PC-9 (cell line): ENCODE data around the gene CREBBP. TPM values are rescaled to one million over a fixed set of nuclear protein-coding genes. Genes with fewer than 3 reads are reported as not detected.

Experiments
- BruUV-seq: library from RNA; stranded (reverse); fragments of 400-500 nt; replicated peaks from 2 replicates; lab custom pipeline; 2021; lab: Mats Ljungman, UMichigan
- CTCF ChIA-PET: fragments of 300-600 bp; sonication (Branson Sonifier 250); formaldehyde crosslinking; loops from one replicate; lab custom pipeline; 2022; ENCODE audit warnings: antibody characterized with exemption; lab: Charles Lee
- POLR2A ChIA-PET: fragments of 300-600 bp; sonication (Branson Sonifier 250); formaldehyde crosslinking; loops from one replicate; lab custom pipeline; 2022; ENCODE audit warnings: antibody characterized with exemption; ENCODE audit not compliant: unreplicated experiment; lab: Charles Lee
- DNase-seq, 2 experiments: peaks; one replicate each; pipeline versions ENCODE4 v3.0.0 to v3.0.0-alpha.2; 2015 to 2022; ENCODE audit warnings: mixed read lengths in 1 of 2
- H2AFZ ChIP-seq: fragments of 200-600 bp; sonication (generic); 2 replicates; pipeline ENCODE4 v1.8.1; 2017; ENCODE audit warnings: antibody characterized with exemption
- H3F3A ChIP-seq: fragments of 200-600 bp; sonication (generic); 2 replicates; pipeline ENCODE4 v1.8.1; 2017; ENCODE audit warnings: antibody characterized with exemption, mild to moderate bottlenecking, low read depth; ENCODE audit not compliant: insufficient read depth
- H3K27ac ChIP-seq: fragments of 200-600 bp; sonication (generic); 2 replicates; pipeline ENCODE4 v1.6.1; 2016; ENCODE audit warnings: mixed run types
- H3K27me3 ChIP-seq: fragments of 200-600 bp; sonication (generic); 2 replicates; pipeline ENCODE4 v1.6.1; 2016; ENCODE audit warnings: low read depth, mixed run types; ENCODE audit not compliant: insufficient read depth
- H3K36me3 ChIP-seq: fragments of 200-600 bp; sonication (generic); 2 replicates; pipeline ENCODE4 v1.6.1; 2016; ENCODE audit warnings: low read depth, mixed run types
- H3K4me1 ChIP-seq: fragments of 200-600 bp; sonication (generic); replicated peaks from 2 replicates; pipeline ENCODE4 v1.6.1; 2016; ENCODE audit warnings: mixed run types; ENCODE audit not compliant: insufficient read depth
- H3K4me2 ChIP-seq: fragments of 200-600 bp; sonication (generic); 2 replicates; pipeline ENCODE4 v1.6.1; 2017; ENCODE audit warnings: mixed run types
- H3K4me3 ChIP-seq: fragments of 200-600 bp; sonication (generic); 2 replicates; pipeline ENCODE4 v1.6.1; 2016; ENCODE audit warnings: mixed run types
- H3K79me2 ChIP-seq: fragments of 200-600 bp; sonication (generic); 2 replicates; pipeline ENCODE4 v1.6.1; 2017; ENCODE audit warnings: low read depth, mixed run types
- H3K9me2 ChIP-seq: fragments of 200-600 bp; sonication (generic); 2 replicates; pipeline ENCODE4 v1.8.1; 2017; ENCODE audit warnings: mild to moderate bottlenecking; ENCODE audit not compliant: insufficient read depth
- H3K9me3 ChIP-seq: fragments of 200-600 bp; sonication (generic); 2 replicates; pipeline ENCODE4 v1.8.1; 2016; ENCODE audit warnings: low read depth; ENCODE audit not compliant: insufficient read depth
- H4K20me1 ChIP-seq: fragments of 200-600 bp; sonication (generic); 2 replicates; pipeline ENCODE4 v1.8.1; 2017; ENCODE audit not compliant: insufficient read depth
- EZH2 ChIP-seq: fragments of 200-600 bp; sonication (generic); IDR thresholded peaks from 2 replicates; pipeline ENCODE4 v1.8.0; 2017; ENCODE audit warnings: antibody characterized with exemption, low read depth
- intact Hi-C: fragments of 100-400 bp; cut with micrococcal nuclease; formaldehyde crosslinking; loops from one replicate; pipeline ENCODE4 v1.10.0; 2022; ENCODE audit not compliant: unreplicated experiment
- total RNA-seq: library from RNA; stranded (reverse); gene quantifications from 2 replicates; pipeline ENCODE4 v1.2.3, GENCODE V29; 2021
- TF ChIP-seq, protein P1 (sequence below): fragments of 200-600 bp; sonication (generic); conservative IDR thresholded peaks from 2 replicates; pipeline ENCODE4 v1.6.1; 2017; ENCODE audit warnings: mixed run types, antibody characterized with exemption, mild to moderate bottlenecking, moderate library complexity

Gene CREBBP
- total RNA-seq, 1 experiment from 2014 or later = 74.9 TPM

DNA sequence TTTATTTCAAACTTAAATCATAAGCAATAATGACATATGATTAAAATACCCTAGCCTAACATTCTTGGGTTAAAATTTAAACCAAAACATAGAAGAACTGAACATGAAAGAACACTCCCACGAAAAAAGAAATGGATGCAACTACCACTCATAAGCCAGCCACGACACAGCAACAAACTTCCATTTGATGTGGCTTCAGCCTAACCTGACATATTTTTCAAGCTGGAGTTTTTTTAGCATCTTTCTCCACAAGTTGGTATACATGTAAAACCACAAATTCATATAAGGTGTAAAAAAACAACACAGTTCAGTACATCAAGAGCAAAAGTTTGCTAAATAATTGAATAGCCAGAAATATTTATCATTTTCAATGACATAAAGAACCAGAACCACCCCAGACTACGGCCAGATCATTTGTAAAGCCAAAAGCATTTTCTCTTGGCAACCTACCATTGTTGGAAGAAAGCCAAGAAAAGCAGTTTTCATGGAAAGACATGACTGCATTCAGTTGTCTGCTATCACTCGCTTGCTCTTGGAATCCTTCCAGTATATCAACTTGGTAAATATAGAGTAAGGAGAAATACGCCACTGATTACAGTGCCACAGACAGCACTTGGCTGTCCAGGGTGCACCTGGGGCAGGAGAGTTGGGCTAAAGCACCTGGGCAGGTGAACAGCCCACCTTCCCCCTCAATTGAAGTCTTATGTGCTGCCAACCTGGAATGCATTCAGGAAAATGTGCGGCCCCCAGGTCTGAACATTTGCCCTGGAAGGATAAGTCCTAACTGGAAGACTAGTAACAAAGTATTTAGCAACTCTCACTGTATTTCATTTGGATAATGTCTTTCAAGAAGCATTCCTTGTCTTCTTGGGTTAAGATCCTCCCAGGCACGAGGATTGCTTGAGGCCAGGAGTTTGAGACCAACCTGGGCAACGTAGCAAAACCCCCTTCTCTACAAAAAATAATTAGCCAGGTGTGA is 60.5 kb downstream of the CREBBP start:
- intact Hi-C loops = loop anchor here (10.0 kb wide), 1 partner anchor 435 kb away; no protein-coding TSS in a partner anchor
- BruUV-seq = no TSS peak
- Histone ChIP-seq H3K79me2 (peaks cover 98% of the 10 kb centered on the region), H3K4me3 (no peak overlapping the region), H3K4me2 (no peak overlapping the region), H3K27me3 (no peaks in the 10 kb centered on the region), H4K20me1 (peaks cover 95% of the 10 kb centered on the region), H2AFZ (no peak overlapping the region), H3K27ac (no peak overlapping the region), H3K4me1 (peaks cover 17% of the 10 kb centered on the region), H3F3A (peaks cover 9% of the 10 kb centered on the region), H3K9me3 (no peaks in the 10 kb centered on the region), H3K9me2 (no peaks in the 10 kb centered on the region), H3K36me3 (no peaks in the 10 kb centered on the region)
- CTCF ChIA-PET = no interaction called here
- POLR2A ChIA-PET = no interaction called here
- no peak for TF ChIP-seq EZH2
- TF ChIP-seq, protein P1, sequence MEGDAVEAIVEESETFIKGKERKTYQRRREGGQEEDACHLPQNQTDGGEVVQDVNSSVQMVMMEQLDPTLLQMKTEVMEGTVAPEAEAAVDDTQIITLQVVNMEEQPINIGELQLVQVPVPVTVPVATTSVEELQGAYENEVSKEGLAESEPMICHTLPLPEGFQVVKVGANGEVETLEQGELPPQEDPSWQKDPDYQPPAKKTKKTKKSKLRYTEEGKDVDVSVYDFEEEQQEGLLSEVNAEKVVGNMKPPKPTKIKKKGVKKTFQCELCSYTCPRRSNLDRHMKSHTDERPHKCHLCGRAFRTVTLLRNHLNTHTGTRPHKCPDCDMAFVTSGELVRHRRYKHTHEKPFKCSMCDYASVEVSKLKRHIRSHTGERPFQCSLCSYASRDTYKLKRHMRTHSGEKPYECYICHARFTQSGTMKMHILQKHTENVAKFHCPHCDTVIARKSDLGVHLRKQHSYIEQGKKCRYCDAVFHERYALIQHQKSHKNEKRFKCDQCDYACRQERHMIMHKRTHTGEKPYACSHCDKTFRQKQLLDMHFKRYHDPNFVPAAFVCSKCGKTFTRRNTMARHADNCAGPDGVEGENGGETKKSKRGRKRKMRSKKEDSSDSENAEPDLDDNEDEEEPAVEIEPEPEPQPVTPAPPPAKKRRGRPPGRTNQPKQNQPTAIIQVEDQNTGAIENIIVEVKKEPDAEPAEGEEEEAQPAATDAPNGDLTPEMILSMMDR = no peak
- DNase-seq = peak; percentile 43 to 46

DNA sequence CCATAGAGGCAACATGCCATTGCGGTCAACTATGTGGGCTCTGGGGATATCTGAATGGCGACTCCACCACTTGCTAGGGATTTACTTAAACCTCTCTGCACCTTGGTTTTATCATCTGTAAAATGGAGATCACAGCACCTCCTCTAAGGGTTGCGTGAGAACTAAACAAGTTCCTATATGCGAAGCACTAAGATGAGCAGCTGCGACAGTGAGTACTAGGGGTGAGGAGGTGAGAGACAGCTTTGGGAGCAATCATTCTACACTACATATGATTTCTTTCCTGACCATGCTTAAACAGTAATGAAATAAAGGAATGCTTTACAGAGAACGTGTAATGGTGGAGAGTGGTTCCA is 61.4 kb downstream of the CREBBP start:
- Histone ChIP-seq H3K9me2 (no peaks in the 10 kb centered on the region), H3F3A (0 out of 2 replicates have a peak, but pooled peaks cover 4% of the 10 kb centered on the region), H3K4me2 (no peak overlapping the region), H3K79me2 (peaks cover 99% of the 10 kb centered on the region), H3K27me3 (no peaks in the 10 kb centered on the region), H3K36me3 (no peaks in the 10 kb centered on the region), H3K9me3 (no peaks in the 10 kb centered on the region), H2AFZ (no peak overlapping the region), H3K4me3 (no peak overlapping the region), H3K27ac (no peak overlapping the region), H3K4me1 (0 out of 2 replicates have a peak, but pooled peaks cover 11% of the 10 kb centered on the region), H4K20me1 (peaks cover 95% of the 10 kb centered on the region)
- intact Hi-C loops = loop anchor here (10.0 kb wide), 1 partner anchor 436 kb away; no protein-coding TSS in a partner anchor
- DNase-seq = no peak
- ChIA-PET CTCF (no interaction called here), POLR2A (no interaction called here)
- no peak for TF ChIP-seq EZH2
- TF ChIP-seq, protein P1 = no peak
- BruUV-seq = no TSS peak

DNA sequence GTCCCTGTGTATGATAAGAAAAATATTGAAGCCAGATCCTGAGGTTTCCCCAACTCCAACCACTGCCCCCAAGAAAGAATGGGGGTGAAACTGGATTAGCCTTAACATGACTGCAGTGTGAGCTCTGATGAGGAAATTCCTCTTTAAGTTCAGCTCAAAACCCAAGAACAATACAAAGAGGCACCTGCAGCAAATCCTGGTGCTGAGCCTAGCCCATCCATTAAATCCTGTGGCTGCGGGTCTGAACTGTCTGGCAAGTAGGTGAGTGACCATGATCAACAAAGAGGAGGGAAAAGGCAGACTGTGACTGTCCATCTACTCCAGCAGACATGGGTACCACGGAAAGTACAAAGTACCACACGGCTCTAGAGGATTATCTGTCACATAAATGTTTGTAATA is 64.2 kb downstream of the CREBBP start:
- no peak overlapping the region for H3K4me3 ChIP-seq
- H2AFZ ChIP-seq = no peak overlapping the region
- H3K27me3 ChIP-seq = no peaks in the 10 kb centered on the region
- ChIA-PET POLR2A (no interaction called here), CTCF (no interaction called here)
- no peaks in the 10 kb centered on the region for H3K9me2 ChIP-seq
- no peak overlapping the region for H3K27ac ChIP-seq
- TF ChIP-seq, protein P1 = no peak
- TF ChIP-seq EZH2 = no peak
- H3K36me3 ChIP-seq = no peaks in the 10 kb centered on the region
- H3K4me2 ChIP-seq = no peak overlapping the region
- DNase-seq = no peak
- peaks cover 93% of the 10 kb centered on the region for H4K20me1 ChIP-seq
- H3K4me1 ChIP-seq = 0 out of 2 replicates have a peak, but pooled peaks cover 6% of the 10 kb centered on the region
- H3K79me2 ChIP-seq = peaks cover 97% of the 10 kb centered on the region
- intact Hi-C loops = loop anchor here (10.0 kb wide), 1 partner anchor 438 kb away; no protein-coding TSS in a partner anchor
- BruUV-seq = no TSS peak
- H3K9me3 ChIP-seq = no peaks in the 10 kb centered on the region
- peaks cover 11% of the 10 kb centered on the region; the same call in 1 of the 2 replicates for H3F3A ChIP-seq
